ENCODE results near the gene FAM43A. TPM values are rescaled to one million over a fixed set of nuclear protein-coding genes. Genes with fewer than 3 reads are reported as not detected.

The FAM43A gene, protein sequence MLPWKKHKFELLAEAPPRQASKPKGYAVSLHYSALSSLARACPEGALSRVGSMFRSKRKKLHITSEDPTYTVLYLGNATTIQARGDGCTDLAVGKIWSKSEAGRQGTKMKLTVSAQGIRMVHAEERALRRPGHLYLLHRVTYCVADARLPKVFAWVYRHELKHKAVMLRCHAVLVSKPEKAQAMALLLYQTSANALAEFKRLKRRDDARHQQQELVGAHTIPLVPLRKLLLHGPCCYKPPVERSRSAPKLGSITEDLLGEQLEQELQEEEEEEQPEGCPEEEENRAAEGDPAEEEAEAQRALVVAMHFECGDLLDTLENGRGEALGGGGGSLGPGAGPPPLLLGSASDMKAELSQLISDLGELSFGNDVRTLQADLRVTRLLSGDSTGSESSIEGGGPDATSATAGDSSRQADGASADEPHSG
- total RNA-seq, result 3.1 and 3.8 TPM in 2 replicates

GRCh38 chr3:194685718-194686413 lies at the start of gene FAM43A:
Gene FAM43A, plus strand, starts transcription at chr3:194685883. Its CDS starts 944 bp downstream, at chr3:194686827.

DNA sequence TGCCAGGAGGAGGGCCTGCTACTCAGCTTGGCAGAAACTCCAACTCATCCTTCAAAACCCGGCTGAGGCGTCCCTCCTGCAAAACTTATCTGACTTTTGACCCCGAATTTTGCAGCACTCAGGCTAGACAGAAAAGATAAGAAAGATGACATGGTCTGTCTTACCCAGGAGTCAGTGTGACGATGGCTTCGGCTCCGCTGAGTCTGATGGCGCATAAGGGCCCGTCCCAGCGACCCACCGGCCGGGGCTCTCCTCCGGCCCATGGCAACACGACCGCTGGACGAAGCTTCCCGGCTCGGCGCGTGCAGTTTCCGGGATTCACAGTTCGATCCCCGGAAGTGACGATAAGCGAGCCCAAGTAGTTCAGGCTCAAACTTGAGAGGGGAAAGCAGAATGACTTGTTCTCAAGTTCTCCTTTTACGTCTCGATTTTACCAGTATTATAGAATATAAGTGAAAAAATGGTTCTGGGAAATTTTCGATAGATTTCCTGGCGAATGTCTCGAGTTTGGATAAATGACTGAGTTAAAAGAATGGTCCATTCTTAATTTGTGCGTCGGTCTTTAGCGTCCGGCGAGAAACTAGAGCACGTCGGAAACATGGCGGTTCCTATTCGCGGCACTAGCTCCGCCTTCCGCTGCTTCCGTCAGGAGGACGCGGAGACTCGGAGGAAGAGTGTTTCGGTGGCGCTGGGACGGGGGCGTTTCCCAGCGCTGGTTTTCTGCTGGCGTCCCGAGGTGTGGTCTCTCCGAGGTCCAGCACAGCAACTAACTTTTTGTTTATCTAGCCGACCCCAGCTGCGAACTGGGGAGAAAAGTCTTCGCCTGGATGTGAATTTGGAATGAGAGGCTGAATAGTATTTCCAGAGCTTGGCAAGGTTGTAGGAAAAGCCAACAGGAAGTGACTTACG lies 13.5 kb upstream of the FAM43A start, which contains the start of gene LSG1:
Gene LSG1, minus strand, starts transcription at position 292 of the 909 bp plus-strand sequence. Its CDS starts 29 bp downstream, at position 263.

Other genes with a start within 250 kb of the FAM43A start
- 191 and 268 TPM in 2 replicates for gene ATP13A3, start 198.9 kb upstream of the FAM43A start, total RNA-seq
- 7.5 and 14.7 TPM in 2 replicates for gene TMEM44, start 52.5 kb upstream of the FAM43A start, total RNA-seq
- 44.5 and 58.8 TPM in 2 replicates for gene LSG1, start 13.7 kb upstream of the FAM43A start, total RNA-seq

Measured in tracheal epithelial cell (primary cell).